WERI-Rb-1 (cell line): ENCODE data around the gene DCLK2.

Source experiments
- DNase-seq: peaks from one replicate; pipeline ENCODE4 v3.0.0-alpha.2; 2020
- H3K27ac ChIP-seq: fragments of 250-450 bp; sonication (Bioruptor Pico); 2 replicates; pipeline ENCODE4 v1.5.1; 2020; ENCODE audit warnings: mild to moderate bottlenecking, moderate library complexity
- H3K27me3 ChIP-seq: fragments of 250-450 bp; sonication (Bioruptor Pico); 2 replicates; pipeline ENCODE4 v1.5.1; 2021; ENCODE audit warnings: mild to moderate bottlenecking, low read depth, moderate library complexity; ENCODE audit not compliant: insufficient read depth, severe bottlenecking
- H3K36me3 ChIP-seq: fragments of 250-450 bp; sonication (Bioruptor Pico); 2 replicates; pipeline ENCODE4 v1.5.1; 2020; ENCODE audit warnings: mild to moderate bottlenecking, moderate library complexity
- H3K4me3 ChIP-seq: 2 replicates; pipeline ENCODE4 v1.5.1; 2011; ENCODE audit warnings: low read depth, mild to moderate bottlenecking, control low read depth, low read length
- H3K9me3 ChIP-seq: fragments of 250-450 bp; sonication (Bioruptor Pico); 2 replicates; pipeline ENCODE4 v1.5.1; 2021; ENCODE audit warnings: mild to moderate bottlenecking, moderate library complexity; ENCODE audit not compliant: severe bottlenecking
- TF ChIP-seq, protein P1 (sequence below): IDR thresholded peaks from 2 replicates; pipeline ENCODE4 v1.5.1; 2011; ENCODE audit warnings: low read depth, mild to moderate bottlenecking, control low read depth, inconsistent platforms, low read length

Gene DCLK2

DNA sequence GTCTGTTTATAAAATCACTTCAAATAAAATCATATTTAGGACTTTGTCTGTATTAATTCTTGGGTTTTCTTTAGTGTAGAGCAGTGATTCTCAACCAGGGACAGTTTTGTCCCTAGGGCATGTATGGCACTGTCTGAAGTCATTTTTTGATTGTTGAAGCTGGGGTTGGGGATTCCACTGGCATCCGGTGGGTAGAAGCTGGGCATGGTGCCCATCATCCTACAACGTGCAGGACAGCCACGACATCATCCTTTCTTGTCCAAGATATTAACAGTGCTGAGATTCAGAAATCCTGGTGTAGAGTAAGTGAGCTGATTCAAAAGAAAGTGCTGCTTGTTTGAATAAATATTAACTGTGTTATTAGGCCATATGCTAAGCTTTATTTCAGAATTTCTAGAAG lies 28.6 kb downstream of the DCLK2 start:
- no peak for DNase-seq
- no peaks in the 10 kb centered on the region; the same call in 1 of the 2 replicates for H3K36me3 ChIP-seq
- TF ChIP-seq, protein P1, sequence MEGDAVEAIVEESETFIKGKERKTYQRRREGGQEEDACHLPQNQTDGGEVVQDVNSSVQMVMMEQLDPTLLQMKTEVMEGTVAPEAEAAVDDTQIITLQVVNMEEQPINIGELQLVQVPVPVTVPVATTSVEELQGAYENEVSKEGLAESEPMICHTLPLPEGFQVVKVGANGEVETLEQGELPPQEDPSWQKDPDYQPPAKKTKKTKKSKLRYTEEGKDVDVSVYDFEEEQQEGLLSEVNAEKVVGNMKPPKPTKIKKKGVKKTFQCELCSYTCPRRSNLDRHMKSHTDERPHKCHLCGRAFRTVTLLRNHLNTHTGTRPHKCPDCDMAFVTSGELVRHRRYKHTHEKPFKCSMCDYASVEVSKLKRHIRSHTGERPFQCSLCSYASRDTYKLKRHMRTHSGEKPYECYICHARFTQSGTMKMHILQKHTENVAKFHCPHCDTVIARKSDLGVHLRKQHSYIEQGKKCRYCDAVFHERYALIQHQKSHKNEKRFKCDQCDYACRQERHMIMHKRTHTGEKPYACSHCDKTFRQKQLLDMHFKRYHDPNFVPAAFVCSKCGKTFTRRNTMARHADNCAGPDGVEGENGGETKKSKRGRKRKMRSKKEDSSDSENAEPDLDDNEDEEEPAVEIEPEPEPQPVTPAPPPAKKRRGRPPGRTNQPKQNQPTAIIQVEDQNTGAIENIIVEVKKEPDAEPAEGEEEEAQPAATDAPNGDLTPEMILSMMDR: no peak
- no peaks in the 10 kb centered on the region for H3K27me3 ChIP-seq
- no peak overlapping the region for H3K27ac ChIP-seq
- H3K4me3 ChIP-seq: no peak overlapping the region
- H3K9me3 ChIP-seq: no peaks in the 10 kb centered on the region

DNA sequence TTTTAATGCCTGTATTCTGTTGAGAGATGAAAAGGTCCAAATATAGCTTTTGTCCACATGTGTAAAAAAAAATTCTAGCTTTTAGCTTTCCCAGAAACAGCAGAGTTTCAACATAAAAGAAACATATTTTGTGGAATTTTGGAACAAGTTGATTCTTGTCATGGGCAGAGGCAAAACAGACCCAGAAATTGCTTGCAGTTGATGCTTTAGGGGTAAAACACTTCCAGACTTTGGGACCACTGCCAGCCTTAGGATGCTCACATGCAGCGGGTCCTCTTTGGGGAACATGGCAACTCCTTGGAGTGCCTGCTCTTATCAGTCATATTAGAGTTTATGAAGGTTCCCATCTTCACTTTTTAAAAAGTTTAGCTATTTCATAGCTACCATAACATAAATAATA lies 30.4 kb downstream of the DCLK2 start:
- Histone ChIP-seq H3K27me3 (no peaks in the 10 kb centered on the region), H3K9me3 (no peaks in the 10 kb centered on the region), H3K4me3 (no peak overlapping the region), H3K36me3 (no peaks in the 10 kb centered on the region; the same call in 1 of the 2 replicates), H3K27ac (no peak overlapping the region)
- TF ChIP-seq, protein P1: no peak
- DNase-seq: no peak

DNA sequence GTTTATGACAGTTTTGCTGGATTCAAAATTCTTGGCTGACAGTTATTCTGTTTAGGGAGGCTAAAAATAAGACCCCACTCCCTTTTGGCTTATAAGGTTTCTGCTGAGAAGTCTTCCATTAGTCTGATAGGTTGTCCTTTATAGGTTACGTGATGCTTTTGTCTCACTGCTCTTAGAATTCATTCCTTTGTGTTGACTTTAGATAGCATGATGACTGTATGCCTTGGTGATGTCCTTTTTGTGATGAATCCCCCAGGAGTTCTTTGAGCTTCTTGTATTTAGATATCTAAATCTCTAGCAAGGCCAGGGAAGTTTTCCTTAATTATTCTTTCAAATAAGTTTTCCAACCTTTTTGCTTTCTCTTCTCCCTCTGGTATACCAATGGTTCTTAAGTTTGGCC lies 36.4 kb downstream of the DCLK2 start:
- Histone ChIP-seq H3K36me3 (no peaks in the 10 kb centered on the region), H3K9me3 (peaks cover 4% of the 10 kb centered on the region), H3K4me3 (no peak overlapping the region), H3K27me3 (no peaks in the 10 kb centered on the region), H3K27ac (no peak overlapping the region)
- TF ChIP-seq, protein P1: no peak
- no peak for DNase-seq

DNA sequence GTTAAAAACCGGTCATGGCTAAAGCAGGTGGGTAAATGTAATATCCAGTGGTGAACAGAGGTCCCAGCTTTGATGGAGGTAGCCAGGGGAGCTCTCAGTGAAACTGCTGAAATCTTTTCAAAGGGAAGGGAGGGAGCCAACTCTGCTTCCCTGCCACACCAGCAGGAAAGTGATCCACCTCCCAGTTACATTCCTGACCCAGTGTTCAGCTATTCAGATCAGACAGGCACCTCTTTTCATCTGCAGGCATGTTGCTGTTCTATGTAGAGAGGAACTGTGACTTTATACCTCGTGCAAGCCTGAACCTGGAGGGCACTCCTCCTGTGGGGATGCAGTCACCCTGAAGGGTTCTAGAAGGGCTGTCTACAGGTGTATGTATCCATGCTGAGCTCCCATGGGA lies 37.6 kb downstream of the DCLK2 start:
- TF ChIP-seq, protein P1: no peak
- no peaks in the 10 kb centered on the region for H3K27me3 ChIP-seq
- H3K9me3 ChIP-seq: peaks cover 4% of the 10 kb centered on the region
- no peaks in the 10 kb centered on the region for H3K36me3 ChIP-seq
- H3K27ac ChIP-seq: no peak overlapping the region
- no peak for DNase-seq
- no peak overlapping the region for H3K4me3 ChIP-seq

DNA sequence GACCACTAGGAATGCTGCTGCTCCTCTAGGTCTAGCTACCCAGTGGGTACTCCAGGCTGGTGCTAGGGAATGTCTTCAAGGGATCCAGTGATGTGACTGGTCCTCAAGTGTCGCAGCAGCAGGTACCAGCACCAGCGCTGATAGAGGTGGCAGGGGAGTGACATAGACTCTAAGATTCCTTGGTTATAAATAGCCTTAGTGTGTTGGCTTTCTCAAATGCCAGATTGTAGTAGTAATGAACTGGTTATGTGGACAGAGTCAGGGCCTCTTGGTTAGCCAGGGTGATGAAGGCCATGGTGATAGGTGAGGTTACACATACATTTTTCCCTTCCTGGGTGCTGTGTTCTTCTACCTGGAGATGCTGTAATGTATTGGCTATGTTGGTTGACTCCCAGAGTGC lies 38.3 kb downstream of the DCLK2 start:
- H3K27ac ChIP-seq: no peak overlapping the region
- TF ChIP-seq, protein P1: no peak

DNA sequence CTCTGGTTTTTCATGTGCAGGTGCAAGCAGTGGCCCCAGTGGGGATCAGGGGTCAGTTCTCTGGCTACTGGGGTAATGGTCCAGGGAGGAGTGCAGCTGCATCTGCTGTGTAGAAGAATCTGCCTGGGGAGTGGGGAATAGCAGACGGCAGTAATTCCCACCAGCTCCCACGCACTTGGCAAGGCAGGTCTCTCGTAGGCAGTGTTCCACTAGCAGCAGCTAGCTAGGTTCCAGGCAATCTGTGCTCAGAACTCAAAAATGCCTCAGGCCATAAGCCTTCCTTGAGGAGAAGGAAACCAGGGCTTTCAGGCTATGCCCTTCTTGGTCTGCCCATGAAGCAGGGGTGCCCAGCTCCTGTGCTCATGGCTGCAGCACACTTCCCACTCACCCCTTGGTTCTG lies 38.8 kb downstream of the DCLK2 start:
- TF ChIP-seq, protein P1: no peak
- Histone ChIP-seq H3K27ac (no peak overlapping the region), H3K4me3 (no peak overlapping the region), H3K36me3 (no peaks in the 10 kb centered on the region), H3K27me3 (no peaks in the 10 kb centered on the region), H3K9me3 (peaks cover 9% of the 10 kb centered on the region)
- no peak for DNase-seq

More for the DNA sequence above, 38.3 kb downstream of the DCLK2 start:
- no peak overlapping the region for H3K4me3 ChIP-seq
- peaks cover 4% of the 10 kb centered on the region for H3K9me3 ChIP-seq
- DNase-seq: no peak
- H3K36me3 ChIP-seq: no peaks in the 10 kb centered on the region
- H3K27me3 ChIP-seq: no peaks in the 10 kb centered on the region
